ENCODE results near the gene FASTKD2.

DNA sequence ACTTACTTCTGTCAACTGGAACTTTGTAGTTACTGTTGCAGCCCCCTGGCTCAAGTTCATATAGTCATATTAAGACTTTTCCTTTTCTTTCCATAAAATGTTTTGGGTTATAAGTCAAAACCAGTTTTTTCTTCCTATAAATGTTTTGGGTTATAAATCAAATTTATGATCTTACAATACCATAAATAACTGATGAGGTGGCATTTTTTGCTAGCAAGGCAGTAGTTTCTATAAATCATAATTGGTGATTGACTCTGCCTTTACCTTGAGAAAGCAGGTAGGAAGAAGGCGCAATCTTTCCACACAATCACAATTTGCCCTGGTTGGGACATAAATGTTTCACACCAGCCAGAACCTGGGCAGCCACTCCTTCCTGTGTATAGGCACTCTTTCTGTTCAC lies 42.1 kb upstream of the FASTKD2 start:
- TF ChIP-seq CTCF (IDR thresholded peaks at IDR 0.05) (no peak), POLR2A (IDR thresholded peaks at IDR 0.05) (no peak)
